ENCODE measurements around the gene CEP162.
"Not testable (repeated sequence)": the region's sequence is repeated elsewhere in the genome, so short reads cannot be mapped to it uniquely, and the experiment has no call there.

Gene CEP162

GRCh38 chr6:84244416-84245081 is 17.1 kb upstream of the CEP162 start:
- DNase-seq; intact Hi-C loops (cut with DNase I): not testable (repeated sequence)

GRCh38 chr6:84243240-84243639 is 15.8 kb upstream of the CEP162 start:
- intact Hi-C loops (cut with DNase I), result no loop called here
- DNase-seq, result no peak

GRCh38 chr6:84242265-84242664 is 14.8 kb upstream of the CEP162 start:
- no peak for DNase-seq
- intact Hi-C loops (cut with DNase I), result no loop called here

GRCh38 chr6:84228198-84228543 is 728 bp upstream of the CEP162 start:
- DNase-seq, result no peak
- intact Hi-C loops (cut with DNase I), result loop anchor here (10.0 kb wide), 2 partner anchors 343 to 373 kb away; partner anchors contain the start of genes CYB5R4 and RIPPLY2

- intact Hi-C loops (cut with DNase I), result loop anchor here (10.0 kb wide), 2 partner anchors 342 to 372 kb away; partner anchors contain the start of genes CYB5R4 and RIPPLY2
Observed at GRCh38 chr6:84227044-84227433, 404 bp downstream of the CEP162 start.

GRCh38 chr6:84224251-84224650 is 3.2 kb downstream of the CEP162 start:
- no peak for DNase-seq
- intact Hi-C loops (cut with DNase I), result loop anchor here (10.0 kb wide), 2 partner anchors 339 to 369 kb away; partner anchors contain the start of genes CYB5R4 and RIPPLY2

More at GRCh38 chr6:84227044-84227433, 404 bp downstream of the CEP162 start:
- peak in 7 of 42 donors; percentile 3 to 15 (median 5) for DNase-seq

GRCh38 chr6:84223608-84224007 is 3.8 kb downstream of the CEP162 start:
- intact Hi-C loops (cut with DNase I), result loop anchor here (10.0 kb wide), 2 partner anchors 339 to 369 kb away; partner anchors contain the start of genes CYB5R4 and RIPPLY2

GRCh38 chr6:84222426-84222825 is 5.0 kb downstream of the CEP162 start:
- intact Hi-C loops (cut with DNase I), result loop anchor here (10.0 kb wide), 2 partner anchors 338 to 368 kb away; partner anchors contain the start of genes CYB5R4 and RIPPLY2
- DNase-seq, result no peak

More at GRCh38 chr6:84223608-84224007, 3.8 kb downstream of the CEP162 start:
- DNase-seq, result not testable (repeated sequence)

GRCh38 chr6:84220809-84221409 is 6.5 kb downstream of the CEP162 start:
- no peak for DNase-seq
- intact Hi-C loops (cut with DNase I), result loop anchor here (10.0 kb wide), 2 partner anchors 336 to 366 kb away; partner anchors contain the start of genes CYB5R4 and RIPPLY2

GRCh38 chr6:84218091-84218490 is 9.4 kb downstream of the CEP162 start:
- intact Hi-C loops (cut with DNase I), result no loop called here
- DNase-seq, result no peak

- no peak for DNase-seq
- intact Hi-C loops (cut with DNase I), result no loop called here
Observed at GRCh38 chr6:84213217-84213616, 14.2 kb downstream of the CEP162 start.

- intact Hi-C loops (cut with DNase I), result no loop called here
- no peak for DNase-seq
Observed at GRCh38 chr6:84204011-84204410, 23.4 kb downstream of the CEP162 start.

GRCh38 chr6:84199987-84200386 is 27.5 kb downstream of the CEP162 start:
- DNase-seq; intact Hi-C loops (cut with DNase I): not testable (repeated sequence)

GRCh38 chr6:84197708-84198107 is 29.7 kb downstream of the CEP162 start:
- no peak for DNase-seq
- intact Hi-C loops (cut with DNase I), result no loop called here

- intact Hi-C loops (cut with DNase I), result no loop called here
- DNase-seq, result no peak
Observed at GRCh38 chr6:84193114-84193708, 34.2 kb downstream of the CEP162 start.

GRCh38 chr6:84191802-84192201 is 35.6 kb downstream of the CEP162 start:
- intact Hi-C loops (cut with DNase I), result no loop called here
- DNase-seq, result no peak

GRCh38 chr6:84189356-84189755 is 38.1 kb downstream of the CEP162 start:
- DNase-seq; intact Hi-C loops (cut with DNase I): not testable (repeated sequence)

GRCh38 chr6:84183430-84183829 is 44.0 kb downstream of the CEP162 start:
- no peak for DNase-seq
- intact Hi-C loops (cut with DNase I), result no loop called here

GRCh38 chr6:84182001-84182400 is 45.4 kb downstream of the CEP162 start:
- no peak for DNase-seq
- intact Hi-C loops (cut with DNase I), result no loop called here

GRCh38 chr6:84177241-84177640 is 50.2 kb downstream of the CEP162 start:
- no peak for DNase-seq
- intact Hi-C loops (cut with DNase I), result no loop called here
